ENCODE results near the gene POFUT1. TPM values are rescaled to one million over a fixed set of nuclear protein-coding genes. Genes with fewer than 3 reads are reported as not detected.

Gene POFUT1
- total RNA-seq, 4 donors from 2014 or later: 13.8 to 96.1 (median 49.6) TPM

GRCh38 chr20:32229251-32229747 is 21.6 kb downstream of the POFUT1 start:
- Histone ChIP-seq H3K36me3 (peaks cover 0 to 23% (median 8%) of the 10 kb centered on the region in 4 donors), H3K4me3 (no peak overlapping the region), H3K9me3 (no peaks in the 10 kb centered on the region), H3K27ac (peak overlapping the region; percentile 78 to 90 (median 84)), H3K27me3 (no peaks in the 10 kb centered on the region), H3K4me1 (peaks cover 2 to 50% (median 35%) of the 10 kb centered on the region in 4 donors)
- TF ChIP-seq EP300 (IDR thresholded peaks at IDR 0.05; ENCODE audit: low read depth) (no peak), POLR2AphosphoS5 (IDR thresholded peaks at IDR 0.05) (no peak), CTCF (IDR thresholded peaks at IDR 0.05) (no peak)
- intact Hi-C loops (cut with DNase I; ENCODE audit: low total_unique reads) (no loop called here), in situ Hi-C loops (cut with MboI; ENCODE audit: low pct_ligation_motif_present in 1 of 4, low pct_unique_long_range_greater_than_20kb in 1 of 4, low sequenced_read_pairs in 3 of 4) (no loop called here)
- DNase-seq: no peak
- WGBS, 2 donors (ENCODE audit: low coverage in 1 of 2): 59 to 61% methylated on average over 4 to 5 of the region's 5 CpGs

GRCh38 chr20:32230707-32231106 is 23.0 kb downstream of the POFUT1 start:
- DNase-seq: no peak
- Histone ChIP-seq H3K27ac (no peak overlapping the region), H3K9me3 (no peaks in the 10 kb centered on the region), H3K4me1 (peaks cover 2 to 45% (median 30%) of the 10 kb centered on the region in 4 donors), H3K36me3 (peaks cover 0 to 28% (median 8%) of the 10 kb centered on the region in 4 donors), H3K27me3 (no peaks in the 10 kb centered on the region), H3K4me3 (no peak overlapping the region)
- intact Hi-C loops (cut with DNase I; ENCODE audit: low total_unique reads) (no loop called here), in situ Hi-C loops (cut with MboI; ENCODE audit: low pct_ligation_motif_present in 1 of 4, low pct_unique_long_range_greater_than_20kb in 1 of 4, low sequenced_read_pairs in 3 of 4) (no loop called here)
- TF ChIP-seq POLR2A (IDR thresholded peaks at IDR 0.05): no peak
- 90 to 95% methylated on average over 6 to 13 of the region's 13 CpGs for WGBS, 2 donors (ENCODE audit: low coverage in 1 of 2)

GRCh38 chr20:32231245-32231644 is 23.6 kb downstream of the POFUT1 start:
- Histone ChIP-seq H3K27me3 (no peaks in the 10 kb centered on the region), H3K36me3 (peaks cover 0 to 28% (median 8%) of the 10 kb centered on the region in 4 donors), H3K4me1 (peaks cover 7 to 45% (median 31%) of the 10 kb centered on the region in 4 donors), H3K27ac (no peak overlapping the region), H3K9me3 (no peaks in the 10 kb centered on the region), H3K4me3 (no peak overlapping the region)
- in situ Hi-C loops (cut with MboI; ENCODE audit: low pct_ligation_motif_present in 1 of 4, low pct_unique_long_range_greater_than_20kb in 1 of 4, low sequenced_read_pairs in 3 of 4): no loop called here
- TF ChIP-seq CTCF (IDR thresholded peaks at IDR 0.05) (no peak), EP300 (IDR thresholded peaks at IDR 0.05; ENCODE audit: low read depth) (no peak), POLR2A (IDR thresholded peaks at IDR 0.05) (no peak), POLR2AphosphoS5 (IDR thresholded peaks at IDR 0.05) (no peak)
- no peak for DNase-seq
- intact Hi-C loops (cut with DNase I; ENCODE audit: low total_unique reads): no loop called here
- WGBS, 2 donors (ENCODE audit: low coverage in 1 of 2): 98% methylated on average over 4 of the region's 4 CpGs; no CpG with 5 or more reads in 1 of the 2 donors

- H3K4me1 ChIP-seq: peaks cover 13 to 46% (median 31%) of the 10 kb centered on the region in 4 donors
- no peak for DNase-seq
- intact Hi-C loops (cut with DNase I; ENCODE audit: low total_unique reads): no loop called here
- TF ChIP-seq POLR2AphosphoS5 (IDR thresholded peaks at IDR 0.05): no peak
- TF ChIP-seq CTCF (IDR thresholded peaks at IDR 0.05): no peak
- in situ Hi-C loops (cut with MboI; ENCODE audit: low pct_ligation_motif_present in 1 of 4, low pct_unique_long_range_greater_than_20kb in 1 of 4, low sequenced_read_pairs in 3 of 4): no loop called here
- H3K9me3 ChIP-seq: no peaks in the 10 kb centered on the region
- no peaks in the 10 kb centered on the region for H3K27me3 ChIP-seq
- peaks cover 0 to 28% (median 8%) of the 10 kb centered on the region in 4 donors for H3K36me3 ChIP-seq
- H3K4me3 ChIP-seq: no peak overlapping the region
- WGBS, 2 donors (ENCODE audit: low coverage in 1 of 2): 70 to 73% methylated on average over 4 of the region's 4 CpGs
- H3K27ac ChIP-seq: no peak overlapping the region
These were observed 24.2 kb downstream of the POFUT1 start for GRCh38 chr20:32231847-32232246.

- no peaks in the 10 kb centered on the region for H3K9me3 ChIP-seq
- in situ Hi-C loops (cut with MboI; ENCODE audit: low pct_ligation_motif_present in 1 of 4, low pct_unique_long_range_greater_than_20kb in 1 of 4, low sequenced_read_pairs in 3 of 4): no loop called here
- no peak for TF ChIP-seq POLR2AphosphoS5 (IDR thresholded peaks at IDR 0.05)
- TF ChIP-seq CTCF (IDR thresholded peaks at IDR 0.05): no peak
- no peak for TF ChIP-seq POLR2A (IDR thresholded peaks at IDR 0.05)
- TF ChIP-seq EP300 (IDR thresholded peaks at IDR 0.05; ENCODE audit: low read depth): no peak
- peaks cover 0 to 28% (median 8%) of the 10 kb centered on the region in 4 donors for H3K36me3 ChIP-seq
- no peak overlapping the region for H3K4me3 ChIP-seq
- intact Hi-C loops (cut with DNase I; ENCODE audit: low total_unique reads): no loop called here
- H3K27me3 ChIP-seq: no peaks in the 10 kb centered on the region
- no peak overlapping the region for H3K27ac ChIP-seq
- no peak for DNase-seq
- H3K4me1 ChIP-seq: peaks cover 13 to 45% (median 27%) of the 10 kb centered on the region in 4 donors
These were observed 24.7 kb downstream of the POFUT1 start for GRCh38 chr20:32232326-32232886.

All from transverse colon (tissue), 4 donors.